HL-60 (cell line): ENCODE results near the gene SCUBE1.

Source experiments
- TF ChIP-seq, protein P1 (sequence below): IDR thresholded peaks from one replicate; pipeline ENCODE4 v1.5.1; 2011; ENCODE audit warnings: low read length, control low read depth, inconsistent platforms; ENCODE audit not compliant: insufficient read depth
- TF ChIP-seq, protein P2 (sequence below): IDR thresholded peaks from 2 replicates; pipeline ENCODE4 v1.6.1; 2012; ENCODE audit warnings: low read depth; ENCODE audit not compliant: insufficient replicate concordance

DNA sequence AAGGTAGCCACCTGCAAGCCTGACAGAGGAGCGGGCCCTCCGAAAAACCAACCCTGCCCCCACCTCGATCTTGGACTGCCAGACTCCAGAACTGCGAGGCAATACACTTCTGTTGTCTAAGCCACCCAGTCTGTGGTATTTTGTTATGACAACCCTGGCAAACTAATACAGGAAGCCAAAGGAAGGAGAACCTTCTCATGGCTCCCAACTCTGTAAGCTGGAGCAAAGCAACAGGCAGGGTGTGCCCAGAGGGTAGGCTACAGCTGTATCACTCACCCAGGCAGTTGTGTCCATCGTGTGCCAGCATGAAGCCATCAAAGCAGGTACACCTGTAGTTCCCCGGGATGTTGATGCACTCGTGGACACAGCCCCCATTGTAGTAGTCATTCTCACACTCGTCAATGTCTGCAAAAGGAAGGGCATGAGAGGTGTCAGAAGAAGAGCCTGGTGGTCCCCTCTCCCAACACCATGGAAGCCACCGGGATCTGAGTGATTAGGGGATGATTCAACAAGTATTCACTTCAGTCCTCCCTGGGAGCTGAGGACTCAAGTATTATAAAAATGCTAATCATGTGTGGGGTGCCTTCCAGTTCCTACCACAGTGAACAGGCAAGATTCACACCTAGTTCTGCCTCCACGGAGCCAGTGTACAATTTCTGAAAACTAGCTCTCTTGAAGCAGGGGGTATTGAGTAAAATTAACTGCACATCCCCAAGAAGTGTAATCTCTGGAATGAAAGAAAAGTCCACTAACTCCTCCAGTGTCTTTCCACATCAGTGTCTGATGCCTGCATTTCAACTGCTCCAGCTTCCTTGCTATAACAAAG, 23.3 kb downstream of the SCUBE1 start:
- TF ChIP-seq, protein P1, sequence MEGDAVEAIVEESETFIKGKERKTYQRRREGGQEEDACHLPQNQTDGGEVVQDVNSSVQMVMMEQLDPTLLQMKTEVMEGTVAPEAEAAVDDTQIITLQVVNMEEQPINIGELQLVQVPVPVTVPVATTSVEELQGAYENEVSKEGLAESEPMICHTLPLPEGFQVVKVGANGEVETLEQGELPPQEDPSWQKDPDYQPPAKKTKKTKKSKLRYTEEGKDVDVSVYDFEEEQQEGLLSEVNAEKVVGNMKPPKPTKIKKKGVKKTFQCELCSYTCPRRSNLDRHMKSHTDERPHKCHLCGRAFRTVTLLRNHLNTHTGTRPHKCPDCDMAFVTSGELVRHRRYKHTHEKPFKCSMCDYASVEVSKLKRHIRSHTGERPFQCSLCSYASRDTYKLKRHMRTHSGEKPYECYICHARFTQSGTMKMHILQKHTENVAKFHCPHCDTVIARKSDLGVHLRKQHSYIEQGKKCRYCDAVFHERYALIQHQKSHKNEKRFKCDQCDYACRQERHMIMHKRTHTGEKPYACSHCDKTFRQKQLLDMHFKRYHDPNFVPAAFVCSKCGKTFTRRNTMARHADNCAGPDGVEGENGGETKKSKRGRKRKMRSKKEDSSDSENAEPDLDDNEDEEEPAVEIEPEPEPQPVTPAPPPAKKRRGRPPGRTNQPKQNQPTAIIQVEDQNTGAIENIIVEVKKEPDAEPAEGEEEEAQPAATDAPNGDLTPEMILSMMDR = no peak
- TF ChIP-seq, protein P2, sequence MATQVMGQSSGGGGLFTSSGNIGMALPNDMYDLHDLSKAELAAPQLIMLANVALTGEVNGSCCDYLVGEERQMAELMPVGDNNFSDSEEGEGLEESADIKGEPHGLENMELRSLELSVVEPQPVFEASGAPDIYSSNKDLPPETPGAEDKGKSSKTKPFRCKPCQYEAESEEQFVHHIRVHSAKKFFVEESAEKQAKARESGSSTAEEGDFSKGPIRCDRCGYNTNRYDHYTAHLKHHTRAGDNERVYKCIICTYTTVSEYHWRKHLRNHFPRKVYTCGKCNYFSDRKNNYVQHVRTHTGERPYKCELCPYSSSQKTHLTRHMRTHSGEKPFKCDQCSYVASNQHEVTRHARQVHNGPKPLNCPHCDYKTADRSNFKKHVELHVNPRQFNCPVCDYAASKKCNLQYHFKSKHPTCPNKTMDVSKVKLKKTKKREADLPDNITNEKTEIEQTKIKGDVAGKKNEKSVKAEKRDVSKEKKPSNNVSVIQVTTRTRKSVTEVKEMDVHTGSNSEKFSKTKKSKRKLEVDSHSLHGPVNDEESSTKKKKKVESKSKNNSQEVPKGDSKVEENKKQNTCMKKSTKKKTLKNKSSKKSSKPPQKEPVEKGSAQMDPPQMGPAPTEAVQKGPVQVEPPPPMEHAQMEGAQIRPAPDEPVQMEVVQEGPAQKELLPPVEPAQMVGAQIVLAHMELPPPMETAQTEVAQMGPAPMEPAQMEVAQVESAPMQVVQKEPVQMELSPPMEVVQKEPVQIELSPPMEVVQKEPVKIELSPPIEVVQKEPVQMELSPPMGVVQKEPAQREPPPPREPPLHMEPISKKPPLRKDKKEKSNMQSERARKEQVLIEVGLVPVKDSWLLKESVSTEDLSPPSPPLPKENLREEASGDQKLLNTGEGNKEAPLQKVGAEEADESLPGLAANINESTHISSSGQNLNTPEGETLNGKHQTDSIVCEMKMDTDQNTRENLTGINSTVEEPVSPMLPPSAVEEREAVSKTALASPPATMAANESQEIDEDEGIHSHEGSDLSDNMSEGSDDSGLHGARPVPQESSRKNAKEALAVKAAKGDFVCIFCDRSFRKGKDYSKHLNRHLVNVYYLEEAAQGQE = no peak
